HCT116 (cell line): ENCODE measurements around the gene TUBB4A.

ENCODE experiments used
- CBX3 ChIP-seq: IDR thresholded peaks from 2 replicates; pipeline ENCODE4 v1.6.1; 2012; ENCODE audit warnings: low read depth
- EZH2 ChIP-seq: fragments of 200-600 bp; sonication (generic); IDR thresholded peaks from 2 replicates; pipeline ENCODE4 v1.6.1; 2017; ENCODE audit warnings: antibody characterized with exemption, mixed run types
- EZH2phosphoT487 ChIP-seq: fragments of 200-600 bp; IDR thresholded peaks from 2 replicates; pipeline ENCODE4 v1.6.1; 2018; ENCODE audit warnings: antibody characterized with exemption, borderline replicate concordance
- POLR2A ChIP-seq: IDR thresholded peaks from 2 replicates; pipeline ENCODE4 v1.7.0; 2011; ENCODE audit warnings: borderline replicate concordance; ENCODE audit not compliant: insufficient read depth, insufficient read length; ENCODE audit errors: extremely low read depth
- POLR2AphosphoS5 ChIP-seq: IDR thresholded peaks from 2 replicates; pipeline ENCODE4 v1.6.1; 2011; ENCODE audit warnings: mild to moderate bottlenecking, low read depth, low read length, moderate library complexity
- RAD21 ChIP-seq: IDR thresholded peaks from 2 replicates; pipeline ENCODE4 v1.6.1; 2012; ENCODE audit warnings: low read depth, mild to moderate bottlenecking
- REST ChIP-seq: IDR thresholded peaks from 2 replicates; pipeline ENCODE4 v1.6.1; 2012; ENCODE audit warnings: low read depth
- YY1 ChIP-seq: IDR thresholded peaks from 2 replicates; pipeline ENCODE4 v1.6.1; 2011; ENCODE audit warnings: low read length, low read depth, moderate library complexity, mild to moderate bottlenecking; ENCODE audit not compliant: insufficient replicate concordance; ENCODE audit errors: extremely low read depth
- ZFX ChIP-seq: fragments of 450-650 bp; IDR thresholded peaks from 2 replicates; pipeline ENCODE4 v1.6.1; 2017
- ZNF274 ChIP-seq: fragments of 200-500 bp; sonication (Bioruptor generic); IDR thresholded peaks from 2 replicates; pipeline ENCODE4 v1.6.1; 2014; ENCODE audit warnings: mild to moderate bottlenecking, low read depth, low read length, inconsistent platforms
- TF ChIP-seq, protein P1 (sequence below), 3 experiments: fragments of 200-600 bp in 1 of 3; sonication (generic) in 1 of 3; IDR thresholded peaks in 2 of 3; conservative IDR thresholded peaks in 1 of 3; 2 replicates each; pipeline ENCODE4 v1.5.1; 2012 to 2017; ENCODE audit warnings: low read depth in 2 of 3, low read length in 2 of 3, antibody characterized with exemption in 1 of 3, borderline replicate concordance in 1 of 3, control low read depth in 1 of 3, mild to moderate bottlenecking in 1 of 3, mixed read lengths in 1 of 3, mixed run types in 1 of 3, moderate library complexity in 1 of 3; ENCODE audit not compliant: insufficient read depth in 1 of 3
- TF ChIP-seq, protein P2 (sequence below): IDR thresholded peaks from 2 replicates; pipeline ENCODE4 v1.6.1; 2012

GRCh38 chr19:6522712-6523111, 20.6 kb upstream of the TUBB4A start:
- TF ChIP-seq, protein P1, sequence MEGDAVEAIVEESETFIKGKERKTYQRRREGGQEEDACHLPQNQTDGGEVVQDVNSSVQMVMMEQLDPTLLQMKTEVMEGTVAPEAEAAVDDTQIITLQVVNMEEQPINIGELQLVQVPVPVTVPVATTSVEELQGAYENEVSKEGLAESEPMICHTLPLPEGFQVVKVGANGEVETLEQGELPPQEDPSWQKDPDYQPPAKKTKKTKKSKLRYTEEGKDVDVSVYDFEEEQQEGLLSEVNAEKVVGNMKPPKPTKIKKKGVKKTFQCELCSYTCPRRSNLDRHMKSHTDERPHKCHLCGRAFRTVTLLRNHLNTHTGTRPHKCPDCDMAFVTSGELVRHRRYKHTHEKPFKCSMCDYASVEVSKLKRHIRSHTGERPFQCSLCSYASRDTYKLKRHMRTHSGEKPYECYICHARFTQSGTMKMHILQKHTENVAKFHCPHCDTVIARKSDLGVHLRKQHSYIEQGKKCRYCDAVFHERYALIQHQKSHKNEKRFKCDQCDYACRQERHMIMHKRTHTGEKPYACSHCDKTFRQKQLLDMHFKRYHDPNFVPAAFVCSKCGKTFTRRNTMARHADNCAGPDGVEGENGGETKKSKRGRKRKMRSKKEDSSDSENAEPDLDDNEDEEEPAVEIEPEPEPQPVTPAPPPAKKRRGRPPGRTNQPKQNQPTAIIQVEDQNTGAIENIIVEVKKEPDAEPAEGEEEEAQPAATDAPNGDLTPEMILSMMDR (IDR thresholded peaks at IDR 0.05 in 2 of 3, conservative IDR thresholded peaks at IDR 0.05 in 1 of 3; ENCODE audit: borderline replicate concordance in 1 of 3, insufficient read depth in 1 of 3, low read depth in 2 of 3, low read length in 2 of 3) = no peak
- TF ChIP-seq POLR2A (no peak), EZH2 (no peak), RAD21 (no peak), ZNF274 (no peak), CBX3 (no peak), REST (no peak), POLR2AphosphoS5 (no peak), YY1 (no peak), ZFX (no peak), EZH2phosphoT487 (no peak)
- TF ChIP-seq, protein P2, sequence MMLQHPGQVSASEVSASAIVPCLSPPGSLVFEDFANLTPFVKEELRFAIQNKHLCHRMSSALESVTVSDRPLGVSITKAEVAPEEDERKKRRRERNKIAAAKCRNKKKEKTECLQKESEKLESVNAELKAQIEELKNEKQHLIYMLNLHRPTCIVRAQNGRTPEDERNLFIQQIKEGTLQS = no peak
